Endothelial cell of umbilical vein (primary cell): ENCODE results near the gene KLHL6. TPM values are rescaled to one million over a fixed set of nuclear protein-coding genes. Genes with fewer than 3 reads are reported as not detected.

Experiments
- BruUV-seq: library from RNA; stranded (reverse); fragments of 400-500 nt; replicated peaks from 2 replicates; lab custom pipeline; 2021; lab: Mats Ljungman, UMichigan
- CTCF ChIA-PET: fragments of 300-600, 350-600 bp; sonication (Branson Sonifier 250); formaldehyde crosslinking; loops from one replicate; lab custom pipeline; 2021; ENCODE audit warnings: antibody characterized with exemption, inconsistent platforms; lab: Charles Lee
- POLR2A ChIA-PET: fragments of 300-600, 350-600 bp; sonication (Branson Sonifier 250); formaldehyde crosslinking; loops from one replicate; lab custom pipeline; 2021; ENCODE audit warnings: antibody characterized with exemption, inconsistent platforms; lab: Charles Lee
- DNase-seq: peaks from one replicate; pipeline ENCODE4 v3.0.0-alpha.2; 2011; ENCODE audit warnings: low read depth, low spot score
- FAIRE-seq: peaks from 2 replicates; lab custom pipeline; 2011; peaks lifted over from hg19 to GRCh38; lab: Jason Lieb, UNC
- H2AFZ ChIP-seq: 2 replicates; pipeline ENCODE4 v1.6.0; 2012; ENCODE audit warnings: low read depth, low read length, control low read depth, inconsistent platforms
- H3K27ac ChIP-seq: 2 replicates; pipeline ENCODE4 v1.5.1; 2011; ENCODE audit warnings: low read depth, mild to moderate bottlenecking, control low read depth, low read length, moderate library complexity; ENCODE audit not compliant: insufficient read depth
- H3K27me3 ChIP-seq, 2 experiments: 2 replicates each; pipeline versions ENCODE4 v1.6.0 to v1.6.1; 2011; ENCODE audit warnings: low read length in 2 of 2, mixed read lengths in 1 of 2; ENCODE audit not compliant: control insufficient read depth in 2 of 2, insufficient read depth in 2 of 2
- H3K36me3 ChIP-seq, 2 experiments: 2 replicates in 1 of 2; 3 replicates in 1 of 2; pipeline ENCODE4 v1.5.1; 2011; ENCODE audit warnings: low read length in 2 of 2, mild to moderate bottlenecking in 1 of 2, moderate library complexity in 1 of 2; ENCODE audit not compliant: control insufficient read depth in 2 of 2, insufficient read depth in 2 of 2; ENCODE audit errors: extremely low read depth in 1 of 2
- H3K4me1 ChIP-seq: 3 replicates; pipeline ENCODE4 v1.5.1; 2011; ENCODE audit warnings: mild to moderate bottlenecking, low read length; ENCODE audit not compliant: control insufficient read depth, insufficient read depth; ENCODE audit errors: extremely low read depth
- H3K4me2 ChIP-seq: 2 replicates; pipeline ENCODE4 v1.6.1; 2011; ENCODE audit warnings: low read length, control low read depth, mixed read lengths; ENCODE audit not compliant: insufficient read depth
- H3K4me3 ChIP-seq, 3 experiments: fragments of 200-600 bp in 1 of 3; sonication (generic), shearing (Covaris generic) in 1 of 3; replicated peaks in 1 of 3; 2 replicates each; pipeline ENCODE4 v1.5.1; 2011 to 2016; ENCODE audit warnings: control low read depth in 3 of 3, low read length in 3 of 3, mild to moderate bottlenecking in 2 of 3, inconsistent platforms in 1 of 3, low read depth in 1 of 3, moderate library complexity in 1 of 3; ENCODE audit not compliant: insufficient read depth in 1 of 3
- H3K79me2 ChIP-seq: 2 replicates; pipeline ENCODE4 v1.6.0; 2012; ENCODE audit warnings: low read length, inconsistent platforms; ENCODE audit not compliant: control insufficient read depth, insufficient read depth
- H3K9ac ChIP-seq: replicated peaks from 2 replicates; pipeline ENCODE3; 2011; ENCODE audit warnings: low read length, control low read depth; ENCODE audit not compliant: insufficient read depth; ENCODE audit errors: extremely low read depth
- H3K9me1 ChIP-seq: replicated peaks from 3 replicates; pipeline ENCODE4 v1.6.0; 2011; ENCODE audit warnings: mild to moderate bottlenecking, low read length; ENCODE audit not compliant: control insufficient read depth, insufficient read depth; ENCODE audit errors: extremely low read depth
- H3K9me3 ChIP-seq: replicated peaks from 2 replicates; pipeline ENCODE4 v1.5.1; 2012; ENCODE audit warnings: low read length, inconsistent platforms; ENCODE audit not compliant: control insufficient read depth, insufficient read depth
- H4K20me1 ChIP-seq: replicated peaks from 2 replicates; pipeline ENCODE3; 2011; ENCODE audit warnings: mild to moderate bottlenecking, low read length; ENCODE audit not compliant: control insufficient read depth, insufficient read depth; ENCODE audit errors: extremely low read depth
- EZH2 ChIP-seq: IDR thresholded peaks from 2 replicates; pipeline ENCODE4 v1.6.1; 2012; ENCODE audit warnings: borderline replicate concordance, low read depth, mild to moderate bottlenecking, moderate library complexity, low read length, inconsistent platforms; ENCODE audit not compliant: severe bottlenecking
- FOS ChIP-seq: IDR thresholded peaks from 2 replicates; pipeline ENCODE4 v1.6.1; 2011; ENCODE audit warnings: mild to moderate bottlenecking, low read length, moderate library complexity, borderline replicate concordance; ENCODE audit not compliant: insufficient read depth
- GATA2 ChIP-seq: IDR thresholded peaks from 2 replicates; pipeline ENCODE4 v1.7.0; 2011; ENCODE audit warnings: low read depth, mild to moderate bottlenecking, moderate library complexity, mixed read lengths, low read length; ENCODE audit not compliant: insufficient read length, insufficient read depth
- JUN ChIP-seq: IDR thresholded peaks from 2 replicates; pipeline ENCODE4 v1.6.1; 2011; ENCODE audit warnings: borderline replicate concordance, low read depth; ENCODE audit not compliant: insufficient read length, insufficient read depth
- MYC ChIP-seq: IDR thresholded peaks from one replicate; pipeline ENCODE4 v1.6.1; 2011; ENCODE audit warnings: mild to moderate bottlenecking, low read depth, low read length
- POLR2A ChIP-seq: IDR thresholded peaks from 2 replicates; pipeline ENCODE4 v1.6.1; 2012; ENCODE audit warnings: low read depth, mild to moderate bottlenecking, control low read depth, low read length
- POLR2AphosphoS5 ChIP-seq: IDR thresholded peaks from 2 replicates; pipeline ENCODE4 v1.6.1; 2012; ENCODE audit warnings: low read depth, mild to moderate bottlenecking, control low read depth, low read length, moderate library complexity; ENCODE audit not compliant: insufficient read depth
- dilution Hi-C: fragments of 300-500 bp; cut with MboI; formaldehyde crosslinking; loops from one replicate; pipeline ENCODE4 v1.15.0; 2019; ENCODE audit warnings: low sequenced_read_pairs; ENCODE audit not compliant: extremely low pct_ligation_motif_present
- intact Hi-C: fragments of 100-400 bp; cut with micrococcal nuclease; formaldehyde crosslinking; loops from one replicate; pipeline ENCODE4 v1.10.0; 2022
- polyA plus RNA-seq, 4 experiments: library from polyadenylated mRNA; depleted of rRNA in 3 of 4; stranded (reverse) in 3 of 4; unstranded in 1 of 4; fragments of >200 nt; gene quantifications; 2 replicates each; pipeline versions ENCODE4 v1.2.1 to v1.2.3, GENCODE V29; 2011 to 2012; ENCODE audit warnings: missing spikeins in 1 of 4
- total RNA-seq: library from RNA; stranded (reverse); gene quantifications from 2 replicates; pipeline ENCODE4 v1.2.3, GENCODE V29; 2021
- TF ChIP-seq, protein P1 (sequence below): IDR thresholded peaks from 2 replicates; pipeline ENCODE4 v1.6.1; 2011; ENCODE audit not compliant: insufficient read depth, insufficient read length
- TF ChIP-seq, protein P2 (sequence below), 2 donors: IDR thresholded peaks; 1 replicate in 1 of 2; 2 replicates in 1 of 2; pipeline ENCODE4 v1.5.1; 2011; ENCODE audit warnings: low read length in 2 of 2, mild to moderate bottlenecking in 2 of 2, moderate library complexity in 2 of 2, control low read depth in 1 of 2, inconsistent platforms in 1 of 2, low read depth in 1 of 2; ENCODE audit not compliant: insufficient read depth in 1 of 2; ENCODE audit errors: extremely low read depth in 1 of 2

The KLHL6 gene
- total and polyA plus RNA-seq, 2 donors (not counting 3 experiments of a cell fraction or from before 2014, with no cell fraction given) = 5.7 to 12.6 TPM

DNA sequence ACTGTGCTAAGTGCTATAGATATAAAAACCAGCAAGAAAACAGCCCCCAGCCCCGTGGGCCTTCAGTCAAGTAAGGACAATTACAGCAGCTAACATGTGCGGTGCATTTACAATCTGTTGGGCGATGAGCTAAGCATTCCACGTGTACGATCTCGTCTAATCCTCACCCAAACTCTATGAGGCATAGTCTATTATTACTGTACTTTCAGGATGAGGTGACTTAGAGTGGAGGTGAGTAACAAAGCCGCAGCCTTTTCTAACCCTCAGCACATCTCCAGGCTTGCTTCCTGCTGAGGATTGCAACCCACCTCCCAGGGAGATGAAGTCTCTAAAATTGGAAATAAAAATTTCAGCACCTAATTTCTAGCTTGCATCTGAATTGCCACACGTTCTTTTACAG, 73.9 kb downstream of the KLHL6 start:
- no peak for TF ChIP-seq MYC
- no peak for TF ChIP-seq EZH2
- TF ChIP-seq GATA2 = no peak
- no peak for TF ChIP-seq JUN
- TF ChIP-seq, protein P1, sequence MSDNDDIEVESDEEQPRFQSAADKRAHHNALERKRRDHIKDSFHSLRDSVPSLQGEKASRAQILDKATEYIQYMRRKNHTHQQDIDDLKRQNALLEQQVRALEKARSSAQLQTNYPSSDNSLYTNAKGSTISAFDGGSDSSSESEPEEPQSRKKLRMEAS = no peak
- TF ChIP-seq, protein P2, sequence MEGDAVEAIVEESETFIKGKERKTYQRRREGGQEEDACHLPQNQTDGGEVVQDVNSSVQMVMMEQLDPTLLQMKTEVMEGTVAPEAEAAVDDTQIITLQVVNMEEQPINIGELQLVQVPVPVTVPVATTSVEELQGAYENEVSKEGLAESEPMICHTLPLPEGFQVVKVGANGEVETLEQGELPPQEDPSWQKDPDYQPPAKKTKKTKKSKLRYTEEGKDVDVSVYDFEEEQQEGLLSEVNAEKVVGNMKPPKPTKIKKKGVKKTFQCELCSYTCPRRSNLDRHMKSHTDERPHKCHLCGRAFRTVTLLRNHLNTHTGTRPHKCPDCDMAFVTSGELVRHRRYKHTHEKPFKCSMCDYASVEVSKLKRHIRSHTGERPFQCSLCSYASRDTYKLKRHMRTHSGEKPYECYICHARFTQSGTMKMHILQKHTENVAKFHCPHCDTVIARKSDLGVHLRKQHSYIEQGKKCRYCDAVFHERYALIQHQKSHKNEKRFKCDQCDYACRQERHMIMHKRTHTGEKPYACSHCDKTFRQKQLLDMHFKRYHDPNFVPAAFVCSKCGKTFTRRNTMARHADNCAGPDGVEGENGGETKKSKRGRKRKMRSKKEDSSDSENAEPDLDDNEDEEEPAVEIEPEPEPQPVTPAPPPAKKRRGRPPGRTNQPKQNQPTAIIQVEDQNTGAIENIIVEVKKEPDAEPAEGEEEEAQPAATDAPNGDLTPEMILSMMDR (IDR thresholded peaks at IDR 0.05; ENCODE audit: extremely low read depth in 1 of 2, insufficient read depth in 1 of 2, low read depth in 1 of 2, low read length in 2 of 2) = no peak
- TF ChIP-seq POLR2AphosphoS5 = no peak
- no peak for TF ChIP-seq FOS
- TF ChIP-seq POLR2A = no peak
- DNase-seq (no peak), FAIRE-seq (no peak)
- BruUV-seq = no TSS peak
- Histone ChIP-seq H2AFZ (no peak overlapping the region), H3K27me3 (no peaks in the 10 kb centered on the region), H3K9me1 (no peaks in the 10 kb centered on the region), H3K9me3 (no peaks in the 10 kb centered on the region), H3K27ac (no peak overlapping the region), H3K4me2 (no peak overlapping the region), H3K4me1 (no peaks in the 10 kb centered on the region), H3K4me3 (no peak overlapping the region), H3K9ac (no peak overlapping the region), H4K20me1 (no peaks in the 10 kb centered on the region), H3K79me2 (no peaks in the 10 kb centered on the region), H3K36me3 (no peaks in the 10 kb centered on the region)
- dilution Hi-C loops (no loop called here), intact Hi-C loops (loop anchor here (5.0 kb wide), 1 partner anchor 156 kb away; the partner anchor contains the start of gene KLHL24)
- POLR2A ChIA-PET = no interaction called here
- CTCF ChIA-PET = interaction anchor here (3.5 kb wide), 1 partner anchor 27 kb away, joined by 15 read pairs; no protein-coding TSS in a partner anchor
